HPDE6-E6E7 (cell line): ENCODE measurements around the gene FAM221B.

Experiments used
- DNase-seq: peaks from one replicate; pipeline ENCODE4 v3.0.0; 2011; ENCODE audit warnings: missing footprints; ENCODE audit errors: extremely low spot score

The FAM221B gene

GRCh38 chr9:35792024-35792813, 36.3 kb downstream of the FAM221B start:
- no peak for DNase-seq

- no peak for DNase-seq
These were observed 37.1 kb downstream of the FAM221B start, which contains the start of gene NPR2 for GRCh38 chr9:35791297-35791921. NPR2 (plus strand) TSS chr9:35791591; CDS start chr9:35792409, 818 bp downstream.

DNA sequence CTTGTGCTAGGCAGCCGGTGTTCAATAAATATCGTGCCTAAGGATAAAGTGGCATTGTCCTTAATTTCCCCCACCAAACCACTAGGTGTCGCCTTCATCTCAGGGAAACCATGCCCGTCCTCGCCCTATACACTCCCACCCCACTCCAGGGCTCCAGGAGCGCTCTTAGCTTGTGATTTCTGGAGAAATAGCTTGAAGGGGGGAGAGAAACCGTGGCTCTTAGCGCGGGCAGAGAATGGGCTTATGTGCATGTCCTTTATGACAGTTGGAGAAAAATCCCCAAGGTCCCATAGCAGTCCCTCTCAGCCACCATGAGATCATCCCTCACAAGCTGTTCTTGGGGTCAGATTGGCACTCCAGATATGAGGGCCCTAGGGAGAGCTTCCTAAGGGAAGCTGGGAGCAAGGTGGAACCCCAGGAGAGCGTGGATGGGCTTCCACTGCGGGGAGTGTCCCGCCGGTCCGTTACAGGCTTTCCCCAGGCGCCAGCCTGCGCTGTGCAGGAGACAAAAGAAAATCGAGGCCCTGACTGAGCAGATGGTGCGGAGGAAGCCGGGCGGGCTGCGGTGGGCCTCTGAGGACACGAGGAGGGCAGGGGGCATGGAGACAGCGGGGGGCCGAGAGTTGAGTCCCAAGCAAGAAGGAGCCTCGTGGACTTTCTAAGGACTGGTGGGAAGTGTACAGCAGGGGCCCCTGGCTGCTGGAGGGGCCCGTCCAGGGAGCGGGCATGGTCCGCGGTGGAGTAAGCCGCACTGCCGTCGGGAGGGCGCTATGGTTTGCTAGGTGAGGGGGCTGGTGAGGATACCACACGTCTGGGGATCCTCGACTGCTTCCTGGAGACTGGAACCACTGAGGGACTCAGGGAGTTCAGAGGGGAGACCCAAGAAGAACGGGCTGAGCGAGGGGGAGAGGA, 37.9 kb downstream of the FAM221B start:
- DNase-seq: peak; percentile 89

DNA sequence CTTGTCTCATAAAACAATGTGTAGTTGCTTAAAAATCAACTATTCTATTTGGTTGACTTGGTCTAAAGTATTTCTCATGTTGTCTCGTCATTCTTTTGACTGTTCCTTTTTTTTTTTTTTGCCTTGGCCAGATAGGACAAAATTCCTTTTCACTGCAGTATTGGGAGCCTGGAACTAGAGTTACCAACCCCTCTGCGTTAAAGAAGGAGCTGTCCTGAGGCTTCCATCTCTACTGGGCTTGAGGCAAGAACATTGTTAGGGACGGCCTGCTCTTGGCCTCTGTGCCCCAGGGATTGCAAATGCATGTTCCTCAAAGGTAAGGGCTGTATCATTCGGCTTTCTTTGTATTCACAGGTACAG, 38.5 kb downstream of the FAM221B start:
- no peak for DNase-seq

DNA sequence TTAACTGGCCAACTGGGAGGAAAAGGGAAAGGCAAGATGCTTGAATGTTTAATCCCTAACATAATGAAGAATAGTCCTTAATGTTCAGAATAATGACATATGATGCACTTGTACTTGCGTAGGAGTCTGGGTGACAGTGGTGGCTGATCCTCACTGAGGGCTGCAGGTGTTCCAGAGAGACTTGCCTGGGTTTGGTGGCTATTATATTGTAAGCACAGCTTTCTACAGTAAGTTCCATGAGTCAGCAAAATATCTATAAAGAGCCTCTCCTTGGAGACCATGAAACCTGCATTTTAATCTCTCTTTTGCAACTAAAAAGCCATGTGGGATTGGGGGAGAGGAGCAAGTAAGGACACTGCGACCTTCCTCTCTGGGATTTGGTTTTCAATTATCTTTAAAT, 39.0 kb downstream of the FAM221B start:
- no peak for DNase-seq

DNA sequence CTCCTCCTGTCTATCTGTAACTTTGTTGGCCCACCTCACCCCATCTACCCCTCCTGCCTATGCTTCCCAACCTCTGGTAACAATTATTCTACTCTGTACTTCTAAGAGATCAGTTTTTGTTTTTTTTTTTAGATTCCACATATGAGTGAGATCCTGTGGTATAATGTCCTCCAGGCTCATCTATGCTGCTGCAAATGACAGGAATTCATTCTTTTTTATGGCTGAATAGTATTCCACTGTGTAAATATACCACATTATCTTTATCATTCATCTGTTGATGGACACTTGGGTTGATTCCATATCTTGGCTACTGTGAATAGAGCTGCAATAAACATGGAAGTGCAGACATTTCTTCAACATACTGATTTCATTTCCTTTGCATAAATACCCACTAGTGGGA, 45.1 kb downstream of the FAM221B start:
- DNase-seq: no peak

DNA sequence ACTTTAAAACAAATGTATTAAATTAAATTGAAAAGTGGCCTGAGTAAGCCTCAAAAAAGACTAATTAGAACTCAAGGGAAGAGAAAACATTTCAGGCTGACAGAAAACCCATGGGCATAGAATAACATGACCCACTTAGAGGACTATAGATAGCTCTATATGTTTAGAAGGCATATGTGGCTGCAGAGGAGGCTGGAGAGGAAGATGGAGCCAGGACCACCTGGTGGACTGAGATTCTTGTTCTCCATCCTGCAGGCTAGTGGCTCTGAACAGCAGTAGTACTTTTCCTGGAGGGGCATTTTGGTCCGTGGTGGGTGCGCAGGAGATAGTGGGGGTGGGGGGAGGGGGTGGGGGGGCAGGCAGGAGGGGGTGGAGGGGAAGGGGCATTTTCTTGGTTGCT, 47.5 kb downstream of the FAM221B start:
- no peak for DNase-seq

GRCh38 chr9:35778496-35778895, 50.0 kb downstream of the FAM221B start:
- DNase-seq: no peak

GRCh38 chr9:35776018-35776417, 52.5 kb downstream of the FAM221B start:
- DNase-seq: no peak

- DNase-seq: no peak
These were observed 53.5 kb downstream of the FAM221B start for GRCh38 chr9:35774907-35775635.

DNA sequence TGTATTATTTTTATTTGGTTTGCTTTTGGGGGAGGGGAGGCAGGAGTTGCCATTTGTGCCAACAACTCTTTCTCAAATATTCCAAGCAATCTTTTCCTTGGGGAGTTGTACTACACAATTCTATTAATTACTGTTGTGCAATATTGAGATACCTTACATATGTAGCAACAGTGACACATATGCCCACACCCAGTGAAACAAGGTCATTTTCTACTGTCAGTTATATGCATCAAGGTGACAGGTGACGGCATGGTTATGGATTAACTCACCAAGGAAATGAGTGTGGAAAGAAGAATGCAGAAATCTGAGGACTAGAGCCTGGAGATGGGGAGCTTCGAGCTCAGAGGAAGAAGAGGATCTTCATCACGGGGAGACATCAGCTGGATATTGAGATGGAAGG, 56.6 kb downstream of the FAM221B start:
- peak; percentile 58 for DNase-seq

- DNase-seq: no peak
These were observed 57.0 kb downstream of the FAM221B start for GRCh38 chr9:35771534-35771933.

DNA sequence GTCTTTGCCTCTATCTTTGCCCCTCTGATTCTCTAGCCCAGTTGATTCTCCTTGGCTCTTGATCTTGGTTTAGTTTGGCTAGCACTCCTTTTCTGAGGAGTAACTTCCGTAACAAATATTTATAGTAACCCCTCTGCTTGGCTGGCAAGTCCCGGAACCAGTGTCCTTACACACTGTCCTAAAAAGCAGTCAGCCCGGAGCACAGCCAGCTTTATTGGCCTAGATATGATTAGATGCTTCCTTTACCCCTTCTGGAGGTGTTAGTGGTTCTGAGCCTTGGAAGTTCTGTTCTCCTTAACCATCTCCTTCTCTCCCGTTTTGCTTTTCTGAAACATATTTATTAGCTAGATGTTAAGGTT, 57.5 kb downstream of the FAM221B start:
- no peak for DNase-seq

- DNase-seq: no peak
These were observed 58.8 kb downstream of the FAM221B start for GRCh38 chr9:35769763-35770162.

- no peak for DNase-seq
These were observed 61.1 kb downstream of the FAM221B start for GRCh38 chr9:35767458-35767857.

- no peak for DNase-seq
These were observed 61.5 kb downstream of the FAM221B start for GRCh38 chr9:35766997-35767396.
